ENCODE data around the gene STYX. TPM values are rescaled to one million over a fixed set of nuclear protein-coding genes. Genes with fewer than 3 reads are reported as not detected.

Gene STYX
- total RNA-seq: 11.8 and 13.2 TPM in 2 replicates
- long read RNA-seq, full-length matches to known transcripts: 5 of 11 reads
- long read RNA-seq, partial matches to known transcripts: 1 of 11 reads
- long read RNA-seq, other reads (novel, unspliced or antisense): 5 of 11 reads

GRCh38 chr14:52729925-52730708 lies at the start of gene STYX:
Gene STYX (plus strand): TSS chr14:52730166. CDS start chr14:52730475, 309 bp downstream.
- Mint-ChIP-seq H3K27me3 (ENCODE audit: low read depth) (no peaks in the 10 kb centered on the region), H3K27ac (ENCODE audit: unreplicated experiment) (peak within 1 kb of the TSS; percentile 96)

DNA sequence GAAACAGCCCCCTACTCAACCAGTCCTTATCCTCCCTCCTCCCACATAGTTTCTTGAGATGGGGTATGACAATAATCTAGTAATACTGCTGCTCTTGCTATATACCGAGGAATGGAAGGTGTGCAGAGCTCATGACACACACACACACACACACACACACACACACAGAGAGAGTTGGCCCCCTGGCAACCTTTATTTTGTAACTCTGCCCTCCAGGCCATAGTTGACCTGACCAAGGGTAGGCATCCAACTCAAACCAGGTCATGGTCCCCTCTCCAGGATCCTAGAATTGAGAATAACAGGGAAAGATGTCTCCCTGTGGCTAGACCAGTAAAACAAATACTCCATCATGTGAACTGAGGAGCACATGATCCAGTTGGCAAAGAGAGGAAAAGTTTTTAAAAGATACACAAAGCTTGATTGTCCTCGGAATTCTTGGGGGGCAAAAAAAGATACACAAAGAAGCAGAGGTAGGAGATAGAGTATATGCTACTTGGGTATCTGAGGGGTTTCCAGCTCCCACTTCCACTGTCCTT lies 45.9 kb upstream of the STYX start:
- H3K9me3 Mint-ChIP-seq: no peaks in the 10 kb centered on the region

More at GRCh38 chr14:52729925-52730708, at the start of gene STYX:
- TF ChIP-seq, protein P1, sequence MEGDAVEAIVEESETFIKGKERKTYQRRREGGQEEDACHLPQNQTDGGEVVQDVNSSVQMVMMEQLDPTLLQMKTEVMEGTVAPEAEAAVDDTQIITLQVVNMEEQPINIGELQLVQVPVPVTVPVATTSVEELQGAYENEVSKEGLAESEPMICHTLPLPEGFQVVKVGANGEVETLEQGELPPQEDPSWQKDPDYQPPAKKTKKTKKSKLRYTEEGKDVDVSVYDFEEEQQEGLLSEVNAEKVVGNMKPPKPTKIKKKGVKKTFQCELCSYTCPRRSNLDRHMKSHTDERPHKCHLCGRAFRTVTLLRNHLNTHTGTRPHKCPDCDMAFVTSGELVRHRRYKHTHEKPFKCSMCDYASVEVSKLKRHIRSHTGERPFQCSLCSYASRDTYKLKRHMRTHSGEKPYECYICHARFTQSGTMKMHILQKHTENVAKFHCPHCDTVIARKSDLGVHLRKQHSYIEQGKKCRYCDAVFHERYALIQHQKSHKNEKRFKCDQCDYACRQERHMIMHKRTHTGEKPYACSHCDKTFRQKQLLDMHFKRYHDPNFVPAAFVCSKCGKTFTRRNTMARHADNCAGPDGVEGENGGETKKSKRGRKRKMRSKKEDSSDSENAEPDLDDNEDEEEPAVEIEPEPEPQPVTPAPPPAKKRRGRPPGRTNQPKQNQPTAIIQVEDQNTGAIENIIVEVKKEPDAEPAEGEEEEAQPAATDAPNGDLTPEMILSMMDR (conservative IDR thresholded peaks at IDR 0.05): no peak
- Mint-ChIP-seq H3K9me3 (peaks cover 2% of the 10 kb centered on the region), H3K36me3 (ENCODE audit: low read depth) (peaks cover 12% of the 10 kb centered on the region), H3K4me3 (peak within 1 kb of the TSS; percentile 99), H3K4me1 (peaks cover 24% of the 10 kb centered on the region)
- peak; percentile 96 for DNase-seq (ENCODE audit: low read depth, low spot score)

DNA sequence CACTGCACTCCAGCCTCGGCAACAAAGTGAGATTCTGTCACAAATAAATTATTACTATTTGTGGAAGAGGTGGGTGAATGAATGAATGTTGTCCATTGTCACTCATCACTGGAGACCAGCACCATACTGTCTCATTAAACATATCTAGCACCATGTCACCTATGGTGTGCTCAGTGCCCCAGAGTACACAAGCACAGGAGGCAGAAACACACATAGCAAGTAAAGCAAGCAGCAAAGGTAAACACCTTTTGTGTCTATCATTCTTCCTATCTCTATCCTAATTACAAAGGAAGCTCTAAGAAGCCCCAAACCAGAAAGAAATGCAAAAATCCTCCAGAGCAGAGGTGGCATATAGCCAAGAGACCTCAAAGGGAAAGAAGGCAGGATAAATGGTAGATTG lies 43.8 kb upstream of the STYX start:
- Mint-ChIP-seq H3K36me3 (ENCODE audit: low read depth) (no peaks in the 10 kb centered on the region), H3K27ac (ENCODE audit: unreplicated experiment) (no peak overlapping the region), H3K4me1 (peaks cover 9% of the 10 kb centered on the region)

More for the DNA sequence above, 45.9 kb upstream of the STYX start:
- H3K27ac Mint-ChIP-seq (ENCODE audit: unreplicated experiment): no peak overlapping the region
- H3K4me1 Mint-ChIP-seq: peaks cover 9% of the 10 kb centered on the region
- no peaks in the 10 kb centered on the region for H3K36me3 Mint-ChIP-seq (ENCODE audit: low read depth)
- no peak for DNase-seq (ENCODE audit: low read depth, low spot score)
- H3K4me3 Mint-ChIP-seq: no peak overlapping the region
- H3K27me3 Mint-ChIP-seq (ENCODE audit: low read depth): no peaks in the 10 kb centered on the region
- TF ChIP-seq, protein P1 (conservative IDR thresholded peaks at IDR 0.05): no peak

DNA sequence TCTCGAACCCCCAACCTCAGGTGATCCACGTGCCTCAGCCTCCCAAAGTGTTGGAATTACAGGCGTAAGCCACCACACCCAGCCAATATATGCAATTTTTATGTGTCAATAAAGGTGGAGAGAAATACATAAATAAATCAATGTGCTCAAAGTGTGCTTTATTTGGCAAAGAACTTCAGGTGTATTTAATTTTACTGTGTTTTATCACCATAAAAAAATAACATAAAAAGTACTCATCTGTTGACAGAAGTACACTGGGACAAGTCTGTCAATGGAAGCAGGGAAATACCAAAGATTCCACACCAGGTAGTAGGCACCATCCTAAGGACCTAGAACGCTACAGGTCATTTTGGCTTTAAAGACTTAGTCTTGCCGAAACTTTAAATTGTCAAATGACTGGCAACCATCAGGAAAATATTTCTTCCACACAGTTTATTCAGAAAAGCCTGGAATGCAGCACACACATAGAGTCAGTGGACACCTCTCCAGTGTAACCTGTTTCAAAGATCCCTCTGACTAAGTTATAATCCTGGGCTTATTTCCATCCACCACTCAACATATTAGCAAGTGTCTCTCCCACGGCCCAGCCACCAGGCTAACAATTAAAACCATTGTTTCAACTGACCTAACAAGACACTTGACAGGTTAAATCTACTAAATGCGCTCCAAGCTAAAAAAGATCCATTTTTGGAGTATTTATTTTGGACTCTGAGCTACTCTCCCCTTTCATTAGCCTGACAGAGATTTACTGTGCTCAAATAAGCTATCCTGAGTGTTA lies 38.8 kb upstream of the STYX start:
- no peak overlapping the region for H3K27ac Mint-ChIP-seq (ENCODE audit: unreplicated experiment)

More for the DNA sequence above, 43.8 kb upstream of the STYX start:
- TF ChIP-seq, protein P1 (conservative IDR thresholded peaks at IDR 0.05): no peak
- no peak overlapping the region for H3K4me3 Mint-ChIP-seq
- H3K27me3 Mint-ChIP-seq (ENCODE audit: low read depth): no peaks in the 10 kb centered on the region
- no peaks in the 10 kb centered on the region for H3K9me3 Mint-ChIP-seq
- DNase-seq (ENCODE audit: low read depth, low spot score): no peak

More for the DNA sequence above, 38.8 kb upstream of the STYX start:
- no peak for DNase-seq (ENCODE audit: low read depth, low spot score)
- H3K4me1 Mint-ChIP-seq: peaks cover 23% of the 10 kb centered on the region
- H3K36me3 Mint-ChIP-seq (ENCODE audit: low read depth): no peaks in the 10 kb centered on the region
- TF ChIP-seq, protein P1 (conservative IDR thresholded peaks at IDR 0.05): no peak
- peak overlapping the region; percentile 39 for H3K4me3 Mint-ChIP-seq
- H3K9me3 Mint-ChIP-seq: no peaks in the 10 kb centered on the region
- no peaks in the 10 kb centered on the region for H3K27me3 Mint-ChIP-seq (ENCODE audit: low read depth)

Data from neural crest cell (in vitro differentiated cells).